ENCODE measurements around the gene DRAP1. TPM values are rescaled to one million over a fixed set of nuclear protein-coding genes. Genes with fewer than 3 reads are reported as not detected.

The DRAP1 gene
- total RNA-seq, 1 experiment from 2014 or later = 581 TPM

DNA sequence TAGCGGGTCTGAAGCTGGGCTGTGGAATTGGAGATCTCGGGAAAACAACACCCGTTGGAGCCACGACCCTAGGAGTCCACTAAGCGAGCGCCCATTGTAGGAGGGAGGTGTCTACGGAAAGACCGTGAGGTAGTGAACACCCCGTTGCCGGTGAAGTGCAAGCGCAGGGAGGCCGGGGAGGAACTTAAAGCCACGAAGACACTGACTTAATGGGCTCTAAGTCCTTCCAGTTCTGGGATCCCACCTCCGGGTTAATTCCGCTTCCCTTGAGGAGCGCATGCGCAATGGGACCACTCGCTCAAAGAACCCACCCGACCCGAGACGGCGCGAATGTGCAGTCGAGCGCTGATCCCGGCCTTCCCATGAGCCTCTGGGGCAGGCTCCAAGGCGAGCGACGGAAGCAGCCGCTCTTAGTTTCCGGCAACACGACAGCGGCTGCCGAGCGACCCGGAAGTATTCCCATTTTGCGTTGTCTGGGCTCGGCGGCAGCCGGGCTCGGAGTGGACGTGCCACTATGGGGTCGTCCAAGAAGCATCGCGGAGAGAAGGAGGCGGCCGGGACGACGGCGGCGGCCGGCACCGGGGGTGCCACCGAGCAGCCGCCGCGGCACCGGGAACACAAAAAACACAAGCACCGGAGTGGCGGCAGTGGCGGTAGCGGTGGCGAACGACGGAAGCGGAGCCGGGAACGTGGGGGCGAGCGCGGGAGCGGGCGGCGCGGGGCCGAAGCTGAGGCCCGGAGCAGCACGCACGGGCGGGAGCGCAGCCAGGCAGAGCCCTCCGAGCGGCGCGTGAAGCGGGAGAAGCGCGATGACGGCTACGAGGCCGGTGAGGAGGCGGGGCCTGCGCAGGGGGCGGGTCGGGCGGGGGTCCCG lies 42.3 kb downstream of the DRAP1 start, which contains the start of gene SART1:
Gene SART1, plus strand, starts transcription at position 468 of the 874 bp plus-strand sequence. Its CDS starts 47 bp downstream, at position 515.
- ChIA-PET CTCF (no interaction called here), POLR2A (interaction anchor here (1.0 kb wide), 1 partner anchor 63 kb away, joined by 3 read pairs; no protein-coding TSS in a partner anchor)
- Histone ChIP-seq H3K36me3 (ENCODE audit: control insufficient read depth, insufficient read depth, low read length) (peaks cover 5% of the 10 kb centered on the region; the same call in 1 of the 2 replicates), H3K4me3 (ENCODE audit: low read depth in 2 of 2, low read length in 2 of 2) (peak within 1 kb of the TSS; percentile 82 to 89), H3K27ac (ENCODE audit: low read length) (peak within 1 kb of the TSS; percentile 99), H3K27me3 (ENCODE audit: control insufficient read depth, insufficient read depth, low read length) (no peaks in the 10 kb centered on the region), H3K9me3 (ENCODE audit: control insufficient read depth, insufficient read depth, low read depth, low read length) (no peaks in the 10 kb centered on the region), H3K4me1 (ENCODE audit: control insufficient read depth, insufficient read depth, low read length) (peaks cover 11% of the 10 kb centered on the region)
- DNase-seq (ENCODE audit: low read depth, low spot score) (peak; percentile 93), ATAC-seq (peak; percentile 96)
- intact Hi-C loops (cut with micrococcal nuclease; ENCODE audit: unreplicated experiment) = no loop called here
- TF ChIP-seq POLR2AphosphoS5 (IDR thresholded peaks at IDR 0.05; ENCODE audit: low read depth, low read length) (peak; percentile 98), TCF7L2 (IDR thresholded peaks at IDR 0.05; ENCODE audit: low read depth, low read length) (peak; percentile 84), SIN3A (IDR thresholded peaks at IDR 0.05; ENCODE audit: borderline replicate concordance, insufficient read depth, low read depth, low read length) (peak; percentile 97; the same call in 1 of the 2 replicates), CTCF (IDR thresholded peaks at IDR 0.05) (no peak)
- TF ChIP-seq, protein P1, sequence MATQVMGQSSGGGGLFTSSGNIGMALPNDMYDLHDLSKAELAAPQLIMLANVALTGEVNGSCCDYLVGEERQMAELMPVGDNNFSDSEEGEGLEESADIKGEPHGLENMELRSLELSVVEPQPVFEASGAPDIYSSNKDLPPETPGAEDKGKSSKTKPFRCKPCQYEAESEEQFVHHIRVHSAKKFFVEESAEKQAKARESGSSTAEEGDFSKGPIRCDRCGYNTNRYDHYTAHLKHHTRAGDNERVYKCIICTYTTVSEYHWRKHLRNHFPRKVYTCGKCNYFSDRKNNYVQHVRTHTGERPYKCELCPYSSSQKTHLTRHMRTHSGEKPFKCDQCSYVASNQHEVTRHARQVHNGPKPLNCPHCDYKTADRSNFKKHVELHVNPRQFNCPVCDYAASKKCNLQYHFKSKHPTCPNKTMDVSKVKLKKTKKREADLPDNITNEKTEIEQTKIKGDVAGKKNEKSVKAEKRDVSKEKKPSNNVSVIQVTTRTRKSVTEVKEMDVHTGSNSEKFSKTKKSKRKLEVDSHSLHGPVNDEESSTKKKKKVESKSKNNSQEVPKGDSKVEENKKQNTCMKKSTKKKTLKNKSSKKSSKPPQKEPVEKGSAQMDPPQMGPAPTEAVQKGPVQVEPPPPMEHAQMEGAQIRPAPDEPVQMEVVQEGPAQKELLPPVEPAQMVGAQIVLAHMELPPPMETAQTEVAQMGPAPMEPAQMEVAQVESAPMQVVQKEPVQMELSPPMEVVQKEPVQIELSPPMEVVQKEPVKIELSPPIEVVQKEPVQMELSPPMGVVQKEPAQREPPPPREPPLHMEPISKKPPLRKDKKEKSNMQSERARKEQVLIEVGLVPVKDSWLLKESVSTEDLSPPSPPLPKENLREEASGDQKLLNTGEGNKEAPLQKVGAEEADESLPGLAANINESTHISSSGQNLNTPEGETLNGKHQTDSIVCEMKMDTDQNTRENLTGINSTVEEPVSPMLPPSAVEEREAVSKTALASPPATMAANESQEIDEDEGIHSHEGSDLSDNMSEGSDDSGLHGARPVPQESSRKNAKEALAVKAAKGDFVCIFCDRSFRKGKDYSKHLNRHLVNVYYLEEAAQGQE (IDR thresholded peaks at IDR 0.05; ENCODE audit: insufficient read depth in 1 of 2, low read depth in 2 of 2, low read length in 1 of 2) = peak in 1 of 2 experiments; percentile 8; a peak in 1 of 4 replicates
- TSS peak; percentile 99 for BruUV-seq (replicated peaks)
- in situ Hi-C loops (cut with HindIII; ENCODE audit: low pct_unique_long_range_greater_than_20kb, low sequenced_read_pairs) = no loop called here

- no peaks in the 10 kb centered on the region for H3K27me3 ChIP-seq (ENCODE audit: control insufficient read depth, insufficient read depth, low read length)
- peaks cover 5% of the 10 kb centered on the region; the same call in 1 of the 2 replicates for H3K36me3 ChIP-seq (ENCODE audit: control insufficient read depth, insufficient read depth, low read length)
- H3K9me3 ChIP-seq (ENCODE audit: control insufficient read depth, insufficient read depth, low read depth, low read length) = no peaks in the 10 kb centered on the region
- intact Hi-C loops (cut with micrococcal nuclease; ENCODE audit: unreplicated experiment) (no loop called here), in situ Hi-C loops (cut with HindIII; ENCODE audit: low pct_unique_long_range_greater_than_20kb, low sequenced_read_pairs) (no loop called here)
- ChIA-PET CTCF (no interaction called here), POLR2A (interaction anchor here (0.6 kb wide), 1 partner anchor 40 kb away, joined by 7 read pairs; the partner anchor contains the start of genes BANF1 and EIF1AD)
- peak overlapping the region; percentile 81 for H3K27ac ChIP-seq (ENCODE audit: low read length)
- DNase-seq (ENCODE audit: low read depth, low spot score) (no peak), ATAC-seq (peak; percentile 2)
- peaks cover 11% of the 10 kb centered on the region for H3K4me1 ChIP-seq (ENCODE audit: control insufficient read depth, insufficient read depth, low read length)
- H3K4me3 ChIP-seq (ENCODE audit: low read depth in 2 of 2, low read length in 2 of 2) = peak overlapping the region; percentile 82 to 89
- no peak for TF ChIP-seq TCF7L2 (IDR thresholded peaks at IDR 0.05; ENCODE audit: low read depth, low read length)
- TF ChIP-seq POLR2AphosphoS5 (IDR thresholded peaks at IDR 0.05; ENCODE audit: low read depth, low read length) = no peak
- no peak for TF ChIP-seq CTCF (IDR thresholded peaks at IDR 0.05)
- TF ChIP-seq SIN3A (IDR thresholded peaks at IDR 0.05; ENCODE audit: borderline replicate concordance, insufficient read depth, low read depth, low read length) = no peak
- TF ChIP-seq, protein P1 (IDR thresholded peaks at IDR 0.05; ENCODE audit: insufficient read depth in 1 of 2, low read depth in 2 of 2, low read length in 1 of 2) = no peak
- no TSS peak for BruUV-seq (replicated peaks)
These were observed 42.9 kb downstream of the DRAP1 start for GRCh38 chr11:65962141-65962564.

Measured in Panc1 (cell line).